K562 (cell line): ENCODE measurements around the gene NUDT5. TPM values are rescaled to one million over a fixed set of nuclear protein-coding genes. Genes with fewer than 3 reads are reported as not detected.

Source experiments
- XRCC5 ChIP-seq: fragments of 200-400 bp; formaldehyde crosslinking; IDR thresholded peaks from 2 replicates; pipeline ENCODE4 v1.6.1; 2017; ENCODE audit warnings: low read depth, mild to moderate bottlenecking, low read length
- ZBED1 ChIP-seq: IDR thresholded peaks from 2 replicates; pipeline ENCODE4 v1.6.1; 2014
- polyA plus RNA-seq, 8 experiments: library from polyadenylated mRNA; depleted of rRNA in 4 of 8; stranded (reverse) in 5 of 8; unstranded in 3 of 8; fragments of >200 nt; fragmentation: Nextera tagmentation in 2 of 8; fragmentation: Illumina TruSeq in 1 of 8; extraction: Ambion mirVana in 2 of 8; extraction: Trizol in 1 of 8; gene quantifications; 2 replicates each; pipeline versions ENCODE4 v1.2.1 to v1.2.3, GENCODE V29; 2011 to 2014; ENCODE audit warnings: inconsistent platforms in 1 of 8, missing spikeins in 1 of 8
- total RNA-seq, 7 experiments: library from RNA; depleted of rRNA in 6 of 7; stranded (reverse); fragments of >200 nt in 6 of 7; fragmentation: Illumina TruSeq in 2 of 7; extraction: Trizol in 2 of 7; gene quantifications; 2 replicates each; pipeline versions ENCODE4 v1.2.1 to v1.2.3, GENCODE V29; 2011 to 2021; ENCODE audit warnings: low replicate concordance in 1 of 7
- TF ChIP-seq, protein P1 (sequence below): fragments of 450-650 bp; IDR thresholded peaks from 2 replicates; pipeline ENCODE4 v1.6.1; 2016; ENCODE audit warnings: mild to moderate bottlenecking, moderate library complexity
- TF ChIP-seq, protein P2 (sequence below): sonication (generic); formaldehyde crosslinking; IDR thresholded peaks from 2 replicates; pipeline ENCODE4 v1.8.1; 2023; ENCODE audit warnings: mild to moderate bottlenecking, missing genetic modification reagents
- TF ChIP-seq, protein P3 (sequence below): fragments of 450-650 bp; formaldehyde crosslinking; IDR thresholded peaks from 2 replicates; pipeline ENCODE4 v1.4.0; 2022; ENCODE audit warnings: mild to moderate bottlenecking, moderate library complexity

Gene NUDT5
- total and polyA plus RNA-seq, 9 of the 15 experiments (the other 6 are each of a cell fraction or from before 2014, with no cell fraction given): 87.7 to 422 (median 186) TPM

DNA sequence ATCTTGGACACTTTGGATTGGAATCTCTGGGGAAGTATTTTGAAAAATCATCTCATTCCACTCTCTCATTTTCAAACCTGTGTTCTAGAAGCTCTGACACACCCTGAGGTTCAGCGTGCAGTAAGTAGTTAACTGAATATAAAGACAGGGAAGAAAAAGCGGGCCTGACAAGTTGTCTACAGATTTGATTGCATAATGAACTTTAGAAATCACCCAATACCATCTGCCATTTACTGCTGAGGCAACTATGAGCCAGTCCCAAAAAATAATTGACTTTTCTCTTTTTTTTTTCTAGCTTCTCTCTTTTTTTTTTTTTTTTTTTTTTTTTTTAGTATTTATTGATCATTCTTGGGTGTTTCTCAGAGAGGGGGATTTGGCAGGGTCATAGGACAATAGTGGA is 29.8 kb upstream of the NUDT5 start (continued):
- TF ChIP-seq, protein P1, sequence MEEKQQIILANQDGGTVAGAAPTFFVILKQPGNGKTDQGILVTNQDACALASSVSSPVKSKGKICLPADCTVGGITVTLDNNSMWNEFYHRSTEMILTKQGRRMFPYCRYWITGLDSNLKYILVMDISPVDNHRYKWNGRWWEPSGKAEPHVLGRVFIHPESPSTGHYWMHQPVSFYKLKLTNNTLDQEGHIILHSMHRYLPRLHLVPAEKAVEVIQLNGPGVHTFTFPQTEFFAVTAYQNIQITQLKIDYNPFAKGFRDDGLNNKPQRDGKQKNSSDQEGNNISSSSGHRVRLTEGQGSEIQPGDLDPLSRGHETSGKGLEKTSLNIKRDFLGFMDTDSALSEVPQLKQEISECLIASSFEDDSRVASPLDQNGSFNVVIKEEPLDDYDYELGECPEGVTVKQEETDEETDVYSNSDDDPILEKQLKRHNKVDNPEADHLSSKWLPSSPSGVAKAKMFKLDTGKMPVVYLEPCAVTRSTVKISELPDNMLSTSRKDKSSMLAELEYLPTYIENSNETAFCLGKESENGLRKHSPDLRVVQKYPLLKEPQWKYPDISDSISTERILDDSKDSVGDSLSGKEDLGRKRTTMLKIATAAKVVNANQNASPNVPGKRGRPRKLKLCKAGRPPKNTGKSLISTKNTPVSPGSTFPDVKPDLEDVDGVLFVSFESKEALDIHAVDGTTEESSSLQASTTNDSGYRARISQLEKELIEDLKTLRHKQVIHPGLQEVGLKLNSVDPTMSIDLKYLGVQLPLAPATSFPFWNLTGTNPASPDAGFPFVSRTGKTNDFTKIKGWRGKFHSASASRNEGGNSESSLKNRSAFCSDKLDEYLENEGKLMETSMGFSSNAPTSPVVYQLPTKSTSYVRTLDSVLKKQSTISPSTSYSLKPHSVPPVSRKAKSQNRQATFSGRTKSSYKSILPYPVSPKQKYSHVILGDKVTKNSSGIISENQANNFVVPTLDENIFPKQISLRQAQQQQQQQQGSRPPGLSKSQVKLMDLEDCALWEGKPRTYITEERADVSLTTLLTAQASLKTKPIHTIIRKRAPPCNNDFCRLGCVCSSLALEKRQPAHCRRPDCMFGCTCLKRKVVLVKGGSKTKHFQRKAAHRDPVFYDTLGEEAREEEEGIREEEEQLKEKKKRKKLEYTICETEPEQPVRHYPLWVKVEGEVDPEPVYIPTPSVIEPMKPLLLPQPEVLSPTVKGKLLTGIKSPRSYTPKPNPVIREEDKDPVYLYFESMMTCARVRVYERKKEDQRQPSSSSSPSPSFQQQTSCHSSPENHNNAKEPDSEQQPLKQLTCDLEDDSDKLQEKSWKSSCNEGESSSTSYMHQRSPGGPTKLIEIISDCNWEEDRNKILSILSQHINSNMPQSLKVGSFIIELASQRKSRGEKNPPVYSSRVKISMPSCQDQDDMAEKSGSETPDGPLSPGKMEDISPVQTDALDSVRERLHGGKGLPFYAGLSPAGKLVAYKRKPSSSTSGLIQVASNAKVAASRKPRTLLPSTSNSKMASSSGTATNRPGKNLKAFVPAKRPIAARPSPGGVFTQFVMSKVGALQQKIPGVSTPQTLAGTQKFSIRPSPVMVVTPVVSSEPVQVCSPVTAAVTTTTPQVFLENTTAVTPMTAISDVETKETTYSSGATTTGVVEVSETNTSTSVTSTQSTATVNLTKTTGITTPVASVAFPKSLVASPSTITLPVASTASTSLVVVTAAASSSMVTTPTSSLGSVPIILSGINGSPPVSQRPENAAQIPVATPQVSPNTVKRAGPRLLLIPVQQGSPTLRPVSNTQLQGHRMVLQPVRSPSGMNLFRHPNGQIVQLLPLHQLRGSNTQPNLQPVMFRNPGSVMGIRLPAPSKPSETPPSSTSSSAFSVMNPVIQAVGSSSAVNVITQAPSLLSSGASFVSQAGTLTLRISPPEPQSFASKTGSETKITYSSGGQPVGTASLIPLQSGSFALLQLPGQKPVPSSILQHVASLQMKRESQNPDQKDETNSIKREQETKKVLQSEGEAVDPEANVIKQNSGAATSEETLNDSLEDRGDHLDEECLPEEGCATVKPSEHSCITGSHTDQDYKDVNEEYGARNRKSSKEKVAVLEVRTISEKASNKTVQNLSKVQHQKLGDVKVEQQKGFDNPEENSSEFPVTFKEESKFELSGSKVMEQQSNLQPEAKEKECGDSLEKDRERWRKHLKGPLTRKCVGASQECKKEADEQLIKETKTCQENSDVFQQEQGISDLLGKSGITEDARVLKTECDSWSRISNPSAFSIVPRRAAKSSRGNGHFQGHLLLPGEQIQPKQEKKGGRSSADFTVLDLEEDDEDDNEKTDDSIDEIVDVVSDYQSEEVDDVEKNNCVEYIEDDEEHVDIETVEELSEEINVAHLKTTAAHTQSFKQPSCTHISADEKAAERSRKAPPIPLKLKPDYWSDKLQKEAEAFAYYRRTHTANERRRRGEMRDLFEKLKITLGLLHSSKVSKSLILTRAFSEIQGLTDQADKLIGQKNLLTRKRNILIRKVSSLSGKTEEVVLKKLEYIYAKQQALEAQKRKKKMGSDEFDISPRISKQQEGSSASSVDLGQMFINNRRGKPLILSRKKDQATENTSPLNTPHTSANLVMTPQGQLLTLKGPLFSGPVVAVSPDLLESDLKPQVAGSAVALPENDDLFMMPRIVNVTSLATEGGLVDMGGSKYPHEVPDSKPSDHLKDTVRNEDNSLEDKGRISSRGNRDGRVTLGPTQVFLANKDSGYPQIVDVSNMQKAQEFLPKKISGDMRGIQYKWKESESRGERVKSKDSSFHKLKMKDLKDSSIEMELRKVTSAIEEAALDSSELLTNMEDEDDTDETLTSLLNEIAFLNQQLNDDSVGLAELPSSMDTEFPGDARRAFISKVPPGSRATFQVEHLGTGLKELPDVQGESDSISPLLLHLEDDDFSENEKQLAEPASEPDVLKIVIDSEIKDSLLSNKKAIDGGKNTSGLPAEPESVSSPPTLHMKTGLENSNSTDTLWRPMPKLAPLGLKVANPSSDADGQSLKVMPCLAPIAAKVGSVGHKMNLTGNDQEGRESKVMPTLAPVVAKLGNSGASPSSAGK: no peak
- TF ChIP-seq XRCC5: no peak
- TF ChIP-seq, protein P2, sequence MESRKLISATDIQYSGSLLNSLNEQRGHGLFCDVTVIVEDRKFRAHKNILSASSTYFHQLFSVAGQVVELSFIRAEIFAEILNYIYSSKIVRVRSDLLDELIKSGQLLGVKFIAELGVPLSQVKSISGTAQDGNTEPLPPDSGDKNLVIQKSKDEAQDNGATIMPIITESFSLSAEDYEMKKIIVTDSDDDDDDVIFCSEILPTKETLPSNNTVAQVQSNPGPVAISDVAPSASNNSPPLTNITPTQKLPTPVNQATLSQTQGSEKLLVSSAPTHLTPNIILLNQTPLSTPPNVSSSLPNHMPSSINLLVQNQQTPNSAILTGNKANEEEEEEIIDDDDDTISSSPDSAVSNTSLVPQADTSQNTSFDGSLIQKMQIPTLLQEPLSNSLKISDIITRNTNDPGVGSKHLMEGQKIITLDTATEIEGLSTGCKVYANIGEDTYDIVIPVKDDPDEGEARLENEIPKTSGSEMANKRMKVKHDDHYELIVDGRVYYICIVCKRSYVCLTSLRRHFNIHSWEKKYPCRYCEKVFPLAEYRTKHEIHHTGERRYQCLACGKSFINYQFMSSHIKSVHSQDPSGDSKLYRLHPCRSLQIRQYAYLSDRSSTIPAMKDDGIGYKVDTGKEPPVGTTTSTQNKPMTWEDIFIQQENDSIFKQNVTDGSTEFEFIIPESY (CRISPR knock-in tag): no peak
- no peak for TF ChIP-seq ZBED1
- TF ChIP-seq, protein P3, sequence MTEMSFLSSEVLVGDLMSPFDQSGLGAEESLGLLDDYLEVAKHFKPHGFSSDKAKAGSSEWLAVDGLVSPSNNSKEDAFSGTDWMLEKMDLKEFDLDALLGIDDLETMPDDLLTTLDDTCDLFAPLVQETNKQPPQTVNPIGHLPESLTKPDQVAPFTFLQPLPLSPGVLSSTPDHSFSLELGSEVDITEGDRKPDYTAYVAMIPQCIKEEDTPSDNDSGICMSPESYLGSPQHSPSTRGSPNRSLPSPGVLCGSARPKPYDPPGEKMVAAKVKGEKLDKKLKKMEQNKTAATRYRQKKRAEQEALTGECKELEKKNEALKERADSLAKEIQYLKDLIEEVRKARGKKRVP (CRISPR knock-in tag): no peak
